Stomach (tissue), 9 donors: ENCODE results near the gene SHCBP1L. TPM values are rescaled to one million over a fixed set of nuclear protein-coding genes. Genes with fewer than 3 reads are reported as not detected.
"Not testable (repeated sequence)": the region's sequence is repeated elsewhere in the genome, so short reads cannot be mapped to it uniquely, and the experiment has no call there.

Experiments used
- DNase-seq, 2 donors: peaks; one replicate each; pipeline versions ENCODE4 v3.0.0 to v3.0.0-alpha.2; 2013 to 2019
- H3K27ac ChIP-seq, 5 donors: fragments of 200-600 bp in 4 of 5; sonication (generic) in 4 of 5; one replicate each; pipeline ENCODE4 v1.5.1; 2013 to 2019; ENCODE audit warnings: mild to moderate bottlenecking in 1 of 5, moderate library complexity in 1 of 5
- H3K27me3 ChIP-seq, 3 donors: fragments of 200-600 bp; sonication (generic); one replicate each; pipeline ENCODE4 v1.5.1; 2017 to 2019; ENCODE audit warnings: mixed run types in 1 of 3
- H3K36me3 ChIP-seq, 4 donors: fragments of 200-600 bp; sonication (generic); 1 replicate in 3 of 4; 2 replicates in 1 of 4; pipeline ENCODE4 v1.5.1; 2016 to 2019
- H3K4me1 ChIP-seq, 4 donors: fragments of 200-600 bp; sonication (generic); one replicate each; pipeline ENCODE4 v1.5.1; 2016 to 2019
- H3K4me3 ChIP-seq, 4 donors: fragments of 200-600 bp; sonication (generic) in 3 of 4; one replicate each; pipeline ENCODE4 v1.5.1; 2016 to 2019; ENCODE audit warnings: mild to moderate bottlenecking in 1 of 4
- H3K9me3 ChIP-seq, 4 donors: fragments of 200-600 bp; sonication (generic); one replicate each; pipeline ENCODE4 v1.5.1; 2016 to 2019
- CTCF ChIP-seq, 7 experiments: fragments of 450-650 bp in 4 of 7; fragments of 200-600 bp in 3 of 7; sonication (generic) in 3 of 7; IDR thresholded peaks; one replicate each; pipeline ENCODE4 v1.5.1; 2016 to 2019; ENCODE audit warnings: antibody characterized with exemption in 7 of 7, control low read depth in 2 of 7, mild to moderate bottlenecking in 1 of 7
- EP300 ChIP-seq: sonication (generic); formaldehyde crosslinking; IDR thresholded peaks from one replicate; pipeline ENCODE4 v1.6.1; 2017; ENCODE audit warnings: antibody characterized with exemption
- POLR2A ChIP-seq, 4 donors: fragments of 450-650 bp; IDR thresholded peaks; one replicate each; pipeline ENCODE4 v1.6.1; 2016; ENCODE audit warnings: antibody characterized with exemption in 4 of 4, control low read depth in 2 of 4, mild to moderate bottlenecking in 1 of 4, moderate library complexity in 1 of 4
- POLR2AphosphoS5 ChIP-seq, 3 donors: sonication (generic); formaldehyde crosslinking; IDR thresholded peaks; one replicate each; pipeline ENCODE4 v1.6.1; 2016; ENCODE audit warnings: antibody characterized with exemption in 3 of 3
- WGBS, 5 donors: extraction: QIAGEN DNeasy Blood & Tissue Kit in 3 of 5; methylation state at CpG; one replicate each; pipeline versions ENCODE4 v1.1.5 to v1.1.7; 2013 to 2018; 5-methylcytosine and 5-hydroxymethylcytosine counted together
- intact Hi-C: fragments of 100-400 bp; cut with DNase I; formaldehyde crosslinking; loops from one replicate; pipeline ENCODE4 v1.15.1; 2023; ENCODE audit warnings: low total_unique reads
- polyA plus RNA-seq, 3 donors: library from polyadenylated mRNA; stranded (reverse); fragments of 200-250 nt; gene quantifications; one replicate each; pipeline ENCODE4 v1.2.3, GENCODE V29; 2013
- total RNA-seq, 5 donors: library from RNA; depleted of rRNA; stranded (reverse); fragments of >200 nt; gene quantifications; one replicate each; pipeline versions ENCODE4 v1.1.0 to v1.2.3, GENCODE V29; 2014 to 2016
- donor health status: healthy with polysubstance abuse.
- donor health status: Bipolar disorder and iron deficiency.
- donor health status: healthy.

Gene SHCBP1L
- total and polyA plus RNA-seq, 8 donors: not detected

- WGBS, 5 donors: 81 to 92% (median 88%) methylated on average over 8 to 9 of the region's 9 CpGs
These were observed 2.9 kb upstream of the SHCBP1L start for GRCh38 chr1:182955596-182956588.

GRCh38 chr1:182953826-182954225, 860 bp upstream of the SHCBP1L start:
- intact Hi-C loops: no loop called here
- peak in 1 of 2 donors; percentile 15 for DNase-seq
- Histone ChIP-seq H3K9me3 (no peaks in the 10 kb centered on the region), H3K4me3 (no peak overlapping the region), H3K4me1 (peaks cover 6 to 14% (median 8%) of the 10 kb centered on the region in 4 donors), H3K27me3 (peaks cover 6 to 15% (median 12%) of the 10 kb centered on the region in 3 donors), H3K27ac (no peak overlapping the region), H3K36me3 (no peaks in the 10 kb centered on the region)
- 68 to 78% (median 75%) methylated on average over 3 of the region's 3 CpGs for WGBS, 5 donors
- no peak for TF ChIP-seq EP300
- no peak for TF ChIP-seq POLR2AphosphoS5 (IDR thresholded peaks at IDR 0.05)
- TF ChIP-seq POLR2A (IDR thresholded peaks at IDR 0.05): no peak
- no peak for TF ChIP-seq CTCF (IDR thresholded peaks at IDR 0.05)

More at GRCh38 chr1:182955596-182956588, 2.9 kb upstream of the SHCBP1L start:
- intact Hi-C loops: no loop called here
- H3K4me1 ChIP-seq: peaks cover 6 to 14% (median 8%) of the 10 kb centered on the region in 4 donors
- no peak overlapping the region for H3K4me3 ChIP-seq
- peaks cover 6 to 15% (median 12%) of the 10 kb centered on the region in 3 donors for H3K27me3 ChIP-seq
- TF ChIP-seq POLR2A (IDR thresholded peaks at IDR 0.05): no peak
- no peak for TF ChIP-seq EP300
- TF ChIP-seq POLR2AphosphoS5 (IDR thresholded peaks at IDR 0.05): no peak
- no peak for TF ChIP-seq CTCF (IDR thresholded peaks at IDR 0.05)
- no peak for DNase-seq
- H3K9me3 ChIP-seq: no peaks in the 10 kb centered on the region
- no peaks in the 10 kb centered on the region for H3K36me3 ChIP-seq
- no peak overlapping the region for H3K27ac ChIP-seq

GRCh38 chr1:182943336-182943735, 9.6 kb downstream of the SHCBP1L start:
- 88 to 98% (median 94%) methylated on average over 6 of the region's 6 CpGs for WGBS, 5 donors
- intact Hi-C loops, H3K4me1 ChIP-seq, H3K36me3 ChIP-seq, H3K4me3 ChIP-seq, H3K9me3 ChIP-seq, H3K27ac ChIP-seq, DNase-seq: not testable (repeated sequence)
- H3K27me3 ChIP-seq: peaks cover 0 to 34% (median 5%) of the 10 kb centered on the region in 3 donors

GRCh38 chr1:182942145-182942544, 10.8 kb downstream of the SHCBP1L start:
- intact Hi-C loops, H3K27ac ChIP-seq, H3K4me3 ChIP-seq, H3K4me1 ChIP-seq, H3K9me3 ChIP-seq, H3K36me3 ChIP-seq: not testable (repeated sequence)
- H3K27me3 ChIP-seq: peaks cover 0 to 34% (median 5%) of the 10 kb centered on the region in 3 donors
- peak in 1 of 2 donors; percentile 36 for DNase-seq
- 15 to 29% (median 17%) methylated on average over 25 of the region's 25 CpGs for WGBS, 5 donors

- Histone ChIP-seq H3K4me1 (peaks cover 0 to 6% (median 2%) of the 10 kb centered on the region in 4 donors), H3K9me3 (peaks cover 0 to 11% (median 3%) of the 10 kb centered on the region in 4 donors), H3K27me3 (peaks cover 0 to 34% (median 5%) of the 10 kb centered on the region in 3 donors), H3K27ac (no peak overlapping the region), H3K4me3 (no peak overlapping the region), H3K36me3 (no peaks in the 10 kb centered on the region)
- intact Hi-C loops: no loop called here
- DNase-seq: no peak
- 89 to 91% (median 90%) methylated on average over 2 of the region's 2 CpGs for WGBS, 5 donors
- TF ChIP-seq CTCF (IDR thresholded peaks at IDR 0.05) (no peak), POLR2AphosphoS5 (IDR thresholded peaks at IDR 0.05) (no peak), POLR2A (IDR thresholded peaks at IDR 0.05) (no peak), EP300 (no peak)
These were observed 13.6 kb downstream of the SHCBP1L start for GRCh38 chr1:182939413-182939812.
